ENCODE data around the gene MKKS. TPM values are rescaled to one million over a fixed set of nuclear protein-coding genes. Genes with fewer than 3 reads are reported as not detected.
A peak's percentile ranks its signal among the peaks of the same experiment; 100 is the strongest.

The MKKS gene
- total RNA-seq, 1 donor from 2014 or later = 5.3 TPM

DNA sequence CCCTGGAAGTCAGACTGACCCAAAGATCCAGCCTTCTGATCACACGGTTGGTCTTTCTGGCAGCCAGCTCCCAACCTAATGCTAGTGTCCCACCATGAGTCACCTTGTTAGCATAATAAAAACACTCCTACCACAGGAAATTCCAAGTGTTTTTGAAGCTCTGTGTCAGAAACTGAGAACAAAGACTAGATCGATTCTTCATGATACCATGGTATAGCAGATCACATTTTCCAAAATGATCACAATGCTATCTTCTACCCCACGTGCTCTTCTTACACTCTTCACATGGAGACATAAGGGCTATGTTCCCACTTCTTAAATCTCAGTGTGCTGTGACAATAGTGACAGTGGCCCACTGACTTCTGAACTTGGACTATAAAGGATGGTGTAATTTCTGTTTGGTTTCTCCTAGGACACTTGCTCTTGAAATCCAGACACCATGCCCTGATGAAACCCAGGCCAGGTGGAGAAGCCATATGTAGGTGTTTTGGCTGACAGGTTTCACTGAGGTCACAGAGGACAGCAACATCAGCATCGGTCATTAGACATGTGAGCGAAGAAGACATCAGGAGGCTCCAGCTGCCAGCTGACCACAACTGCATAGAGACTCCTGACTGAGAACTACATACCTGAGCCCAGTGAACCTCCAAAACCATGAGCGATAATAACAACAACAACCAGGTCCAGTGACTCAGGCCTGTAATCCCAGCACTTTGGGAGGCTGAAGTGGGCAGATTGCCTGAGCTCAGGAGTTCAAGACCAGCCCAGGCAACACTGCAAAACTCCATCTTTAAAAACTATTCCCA is 57.5 kb downstream of the MKKS start:
- FAIRE-seq (peak; percentile 64), DNase-seq (ENCODE audit: low read depth) (peak; percentile 27)
- Histone ChIP-seq H3K4me3 (ENCODE audit: low read depth, low read length) (no peak overlapping the region), H3K27me3 (ENCODE audit: control insufficient read depth, insufficient read depth, low read length) (no peaks in the 10 kb centered on the region), H3K36me3 (ENCODE audit: control insufficient read depth, insufficient read depth, low read length) (no peaks in the 10 kb centered on the region)
- TF ChIP-seq, protein P1, sequence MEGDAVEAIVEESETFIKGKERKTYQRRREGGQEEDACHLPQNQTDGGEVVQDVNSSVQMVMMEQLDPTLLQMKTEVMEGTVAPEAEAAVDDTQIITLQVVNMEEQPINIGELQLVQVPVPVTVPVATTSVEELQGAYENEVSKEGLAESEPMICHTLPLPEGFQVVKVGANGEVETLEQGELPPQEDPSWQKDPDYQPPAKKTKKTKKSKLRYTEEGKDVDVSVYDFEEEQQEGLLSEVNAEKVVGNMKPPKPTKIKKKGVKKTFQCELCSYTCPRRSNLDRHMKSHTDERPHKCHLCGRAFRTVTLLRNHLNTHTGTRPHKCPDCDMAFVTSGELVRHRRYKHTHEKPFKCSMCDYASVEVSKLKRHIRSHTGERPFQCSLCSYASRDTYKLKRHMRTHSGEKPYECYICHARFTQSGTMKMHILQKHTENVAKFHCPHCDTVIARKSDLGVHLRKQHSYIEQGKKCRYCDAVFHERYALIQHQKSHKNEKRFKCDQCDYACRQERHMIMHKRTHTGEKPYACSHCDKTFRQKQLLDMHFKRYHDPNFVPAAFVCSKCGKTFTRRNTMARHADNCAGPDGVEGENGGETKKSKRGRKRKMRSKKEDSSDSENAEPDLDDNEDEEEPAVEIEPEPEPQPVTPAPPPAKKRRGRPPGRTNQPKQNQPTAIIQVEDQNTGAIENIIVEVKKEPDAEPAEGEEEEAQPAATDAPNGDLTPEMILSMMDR (IDR thresholded peaks at IDR 0.05; ENCODE audit: insufficient read depth, low read length, severe bottlenecking) = no peak

DNA sequence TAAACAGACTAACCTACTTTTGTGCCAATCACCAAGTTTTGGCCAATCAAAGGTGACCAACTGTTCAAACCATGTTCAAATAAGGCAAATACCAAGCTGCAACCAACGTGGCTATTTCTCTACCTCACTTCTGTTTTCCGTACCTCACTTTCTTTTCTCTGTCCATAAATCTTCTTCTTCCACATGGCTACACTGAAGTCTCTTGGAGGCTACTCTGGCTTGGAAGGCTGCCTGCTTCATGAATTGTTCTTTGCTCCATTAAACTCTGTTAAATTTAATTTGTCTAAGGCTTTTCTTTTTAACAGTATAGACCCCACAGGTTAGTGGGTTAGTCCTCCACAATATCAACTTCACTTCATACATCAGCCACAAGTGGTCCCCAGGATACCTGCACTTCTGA is 58.8 kb downstream of the MKKS start:
- FAIRE-seq (no peak), DNase-seq (ENCODE audit: low read depth) (no peak)
- H3K4me3 ChIP-seq (ENCODE audit: low read depth, low read length) = no peak overlapping the region
- H3K36me3 ChIP-seq (ENCODE audit: control insufficient read depth, insufficient read depth, low read length) = no peaks in the 10 kb centered on the region
- no peaks in the 10 kb centered on the region for H3K27me3 ChIP-seq (ENCODE audit: control insufficient read depth, insufficient read depth, low read length)
- TF ChIP-seq, protein P1 (IDR thresholded peaks at IDR 0.05; ENCODE audit: insufficient read depth, low read length, severe bottlenecking) = no peak

DNA sequence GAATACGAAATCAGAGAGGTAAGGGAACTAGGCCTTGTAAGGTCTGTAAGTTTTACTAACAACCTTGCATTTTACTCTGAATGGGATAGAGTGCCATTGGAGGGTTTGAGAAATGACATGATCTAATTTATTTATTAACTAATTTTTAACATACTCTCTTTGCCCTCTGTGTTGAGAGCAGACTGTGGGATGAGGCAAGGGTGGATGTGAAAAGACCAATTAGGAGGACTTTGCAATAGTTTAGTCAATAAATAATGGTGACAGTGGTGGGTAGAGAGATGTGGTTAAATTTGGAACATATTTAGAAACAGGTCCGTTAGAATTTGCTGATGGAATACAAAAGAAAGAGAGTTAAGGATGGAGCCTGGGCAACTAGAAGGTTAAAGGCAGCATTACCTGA is 60.0 kb downstream of the MKKS start:
- no peak overlapping the region for H3K4me3 ChIP-seq (ENCODE audit: low read depth, low read length)
- TF ChIP-seq, protein P1 (IDR thresholded peaks at IDR 0.05; ENCODE audit: insufficient read depth, low read length, severe bottlenecking) = no peak
- no peaks in the 10 kb centered on the region for H3K36me3 ChIP-seq (ENCODE audit: control insufficient read depth, insufficient read depth, low read length)
- DNase-seq (ENCODE audit: low read depth) (no peak), FAIRE-seq (no peak)
- no peaks in the 10 kb centered on the region for H3K27me3 ChIP-seq (ENCODE audit: control insufficient read depth, insufficient read depth, low read length)

DNA sequence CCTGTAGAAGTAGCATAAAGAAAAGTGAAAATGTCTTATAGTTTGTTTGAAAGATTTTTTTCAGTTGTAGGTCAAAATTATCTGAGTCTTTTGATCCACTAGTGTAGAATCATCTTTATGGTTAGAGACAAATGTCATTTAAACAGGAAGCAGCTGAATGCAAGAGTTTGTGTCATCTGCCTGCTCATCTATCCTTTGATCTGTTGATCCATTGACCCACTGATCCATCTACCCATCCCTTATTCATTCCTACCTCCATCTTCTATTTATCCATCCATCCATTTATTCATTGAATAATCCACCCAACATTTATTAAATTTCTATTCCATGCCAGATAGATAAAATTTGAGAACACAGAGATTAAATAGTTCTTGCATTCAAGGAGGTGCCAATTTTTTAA is 62.6 kb downstream of the MKKS start:
- no peak for DNase-seq (ENCODE audit: low read depth)
- TF ChIP-seq, protein P1 (IDR thresholded peaks at IDR 0.05; ENCODE audit: insufficient read depth, low read length, severe bottlenecking) = no peak
- FAIRE-seq = no peak
- H3K4me3 ChIP-seq (ENCODE audit: low read depth, low read length) = no peak overlapping the region
- H3K36me3 ChIP-seq (ENCODE audit: control insufficient read depth, insufficient read depth, low read length) = no peaks in the 10 kb centered on the region
- no peaks in the 10 kb centered on the region for H3K27me3 ChIP-seq (ENCODE audit: control insufficient read depth, insufficient read depth, low read length)

DNA sequence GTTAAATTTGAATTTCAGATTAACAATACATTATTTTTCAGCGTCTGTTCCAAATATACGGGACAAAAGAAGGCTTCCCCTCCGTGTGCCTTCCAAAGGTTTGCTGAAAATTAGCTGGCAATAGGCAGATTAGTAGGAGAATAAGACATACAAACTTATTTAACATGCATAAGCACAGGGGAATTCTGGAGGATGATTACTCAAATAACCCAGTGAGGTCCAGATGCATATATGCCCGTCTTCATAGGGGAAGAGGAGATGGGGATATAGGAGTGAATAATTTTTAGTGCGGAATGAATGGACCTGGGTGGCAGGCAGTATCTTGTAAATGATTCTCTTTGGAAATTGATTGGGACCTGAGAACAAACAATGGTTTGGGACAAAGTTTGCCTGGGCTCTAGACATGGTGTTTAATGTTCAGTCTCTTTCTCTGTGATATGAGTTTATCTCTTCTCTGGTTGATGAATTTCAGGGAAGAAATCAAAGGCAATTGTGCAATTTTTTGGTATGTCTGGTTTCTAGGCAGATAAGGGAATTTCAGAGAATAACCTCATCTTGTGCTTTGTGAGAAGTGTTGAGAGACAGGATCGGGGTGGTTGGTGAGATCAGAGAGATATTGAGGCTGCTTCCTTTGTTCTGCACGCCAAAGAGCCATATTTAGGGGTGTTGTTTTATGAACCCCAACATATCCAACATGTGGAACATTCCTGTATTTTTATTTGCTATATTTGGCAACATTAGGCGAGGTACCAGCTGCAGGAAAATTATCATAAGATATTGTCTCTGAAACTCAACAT is 63.7 kb downstream of the MKKS start:
- FAIRE-seq = no peak
- no peaks in the 10 kb centered on the region for H3K27me3 ChIP-seq (ENCODE audit: control insufficient read depth, insufficient read depth, low read length)
- H3K4me3 ChIP-seq (ENCODE audit: low read depth, low read length) = no peak overlapping the region
- TF ChIP-seq, protein P1 (IDR thresholded peaks at IDR 0.05; ENCODE audit: insufficient read depth, low read length, severe bottlenecking) = no peak
- no peaks in the 10 kb centered on the region for H3K36me3 ChIP-seq (ENCODE audit: control insufficient read depth, insufficient read depth, low read length)
- DNase-seq (ENCODE audit: low read depth) = no peak
